Muscle layer of colon (tissue), 2 donors: Measurements from ENCODE around the gene PODN.
A peak's percentile ranks its signal among the peaks of the same experiment; 100 is the strongest.

Experiments used
- H3K27ac ChIP-seq: one replicate; pipeline ENCODE4 v1.7.0; 2013; ENCODE audit warnings: low read depth, mild to moderate bottlenecking, low read length, moderate library complexity
- H3K27me3 ChIP-seq, 2 donors: one replicate each; pipeline ENCODE4 v1.7.0; 2013; ENCODE audit warnings: low read length in 2 of 2, mild to moderate bottlenecking in 2 of 2; ENCODE audit not compliant: insufficient read depth in 2 of 2, control insufficient read depth in 1 of 2
- H3K36me3 ChIP-seq: one replicate; pipeline ENCODE4 v1.7.0; 2013; ENCODE audit warnings: mild to moderate bottlenecking, low read length; ENCODE audit not compliant: insufficient read depth
- H3K4me1 ChIP-seq: one replicate; pipeline ENCODE4 v1.7.0; 2013; ENCODE audit warnings: mild to moderate bottlenecking, low read length; ENCODE audit not compliant: insufficient read depth
- H3K4me3 ChIP-seq, 2 donors: one replicate each; pipeline ENCODE4 v1.7.0; 2013; ENCODE audit warnings: low read length in 2 of 2, low read depth in 1 of 2, mild to moderate bottlenecking in 1 of 2, moderate library complexity in 1 of 2
- H3K9ac ChIP-seq: one replicate; pipeline ENCODE4 v1.7.0; 2013; ENCODE audit warnings: low read length
- H3K9me3 ChIP-seq: one replicate; pipeline ENCODE4 v1.7.0; 2013; ENCODE audit warnings: mild to moderate bottlenecking, low read length
- donor health status: abdominal sarcoma.
- donor health status: Adenocarcinoma of cecum.

Gene PODN, protein sequence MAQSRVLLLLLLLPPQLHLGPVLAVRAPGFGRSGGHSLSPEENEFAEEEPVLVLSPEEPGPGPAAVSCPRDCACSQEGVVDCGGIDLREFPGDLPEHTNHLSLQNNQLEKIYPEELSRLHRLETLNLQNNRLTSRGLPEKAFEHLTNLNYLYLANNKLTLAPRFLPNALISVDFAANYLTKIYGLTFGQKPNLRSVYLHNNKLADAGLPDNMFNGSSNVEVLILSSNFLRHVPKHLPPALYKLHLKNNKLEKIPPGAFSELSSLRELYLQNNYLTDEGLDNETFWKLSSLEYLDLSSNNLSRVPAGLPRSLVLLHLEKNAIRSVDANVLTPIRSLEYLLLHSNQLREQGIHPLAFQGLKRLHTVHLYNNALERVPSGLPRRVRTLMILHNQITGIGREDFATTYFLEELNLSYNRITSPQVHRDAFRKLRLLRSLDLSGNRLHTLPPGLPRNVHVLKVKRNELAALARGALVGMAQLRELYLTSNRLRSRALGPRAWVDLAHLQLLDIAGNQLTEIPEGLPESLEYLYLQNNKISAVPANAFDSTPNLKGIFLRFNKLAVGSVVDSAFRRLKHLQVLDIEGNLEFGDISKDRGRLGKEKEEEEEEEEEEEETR

DNA sequence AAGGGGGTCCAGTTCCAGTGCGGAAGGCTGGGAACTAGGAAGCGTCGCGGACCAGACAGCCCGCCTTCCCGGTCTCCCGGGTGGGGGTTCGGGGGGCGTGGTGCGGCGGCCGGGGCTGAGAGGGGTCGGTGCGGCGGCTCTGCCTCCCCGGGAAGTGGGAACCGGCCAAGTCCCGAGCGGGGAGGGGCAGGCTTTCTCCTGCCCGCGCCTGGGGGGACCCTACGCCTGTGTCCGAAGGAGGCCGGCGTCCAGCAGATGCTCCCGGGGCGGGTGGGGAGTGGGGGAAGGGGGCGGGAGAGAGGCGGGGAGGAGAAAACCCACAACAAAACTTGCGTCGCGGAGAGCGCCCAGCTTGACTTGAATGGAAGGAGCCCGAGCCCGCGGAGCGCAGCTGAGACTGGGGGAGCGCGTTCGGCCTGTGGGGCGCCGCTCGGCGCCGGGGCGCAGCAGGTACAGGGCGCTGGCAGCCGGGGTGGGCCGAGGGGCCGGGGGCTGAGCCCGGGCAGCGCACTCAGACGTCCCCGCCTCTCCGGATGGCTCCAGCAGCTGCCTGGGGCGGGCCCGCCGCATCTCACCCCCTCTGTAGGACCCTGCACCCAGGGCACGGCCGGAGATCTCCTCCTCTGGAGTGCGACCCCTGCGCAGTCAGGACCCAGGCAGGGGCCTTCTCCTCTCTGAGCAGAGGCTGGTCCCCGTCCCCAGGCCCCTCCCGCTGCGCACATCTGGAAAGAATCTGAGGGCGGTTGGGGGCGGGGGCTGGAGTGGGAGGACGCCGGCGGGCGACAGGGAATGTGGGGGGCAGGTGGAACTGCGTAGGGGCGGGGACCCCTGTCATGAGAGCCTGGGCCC, at the start of gene PODN:
Gene PODN, plus strand, starts transcription at position 355 of the 849 bp plus-strand sequence. CDS start 7,643 bp downstream, outside the sequence.
- Histone ChIP-seq H3K36me3 (no peaks in the 10 kb centered on the region), H3K4me1 (peaks cover 42% of the 10 kb centered on the region), H3K4me3 (peak within 1 kb of the TSS; percentile 74 to 89), H3K9ac (peak within 1 kb of the TSS; percentile 49), H3K9me3 (no peaks in the 10 kb centered on the region), H3K27ac (peak within 1 kb of the TSS; percentile 81), H3K27me3 (no peaks in the 10 kb centered on the region)

DNA sequence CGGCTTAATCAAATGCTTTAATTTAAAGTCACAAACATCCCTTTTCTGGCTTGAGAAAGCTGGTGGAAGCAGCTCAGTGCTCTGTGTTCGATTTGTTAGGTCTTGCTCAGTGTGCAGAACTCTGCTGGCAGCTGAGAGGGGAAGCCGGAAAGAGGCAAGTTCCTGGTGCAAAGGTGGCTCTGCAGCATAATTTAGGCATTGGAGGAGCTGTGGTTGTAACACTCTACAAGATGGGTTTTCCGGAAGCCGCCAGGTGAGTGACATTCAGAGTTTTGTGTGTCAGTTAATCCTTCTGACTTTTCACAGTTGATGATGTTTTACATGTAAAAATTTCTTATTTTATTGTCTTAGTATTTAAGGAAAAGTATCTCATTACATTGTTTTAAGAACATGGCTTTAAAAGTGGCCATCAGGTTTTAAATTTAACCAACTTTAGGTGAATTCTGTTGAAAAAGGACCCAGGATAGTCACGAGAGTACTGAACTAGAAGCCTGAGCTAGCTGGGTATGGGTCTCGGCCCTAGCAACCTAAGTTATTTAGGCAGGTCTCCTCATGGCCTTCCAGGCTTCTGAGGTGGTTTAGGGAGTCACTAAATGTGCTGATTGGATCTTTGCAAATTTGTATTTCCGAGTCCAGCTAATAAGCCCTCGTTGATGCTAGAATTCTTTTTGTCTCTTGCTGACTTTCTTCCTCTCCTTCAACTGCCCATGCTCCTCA, 47.1 kb upstream of the PODN start:
- H3K27ac ChIP-seq, result peak overlapping the region; percentile 69
- peak overlapping the region; percentile 32 for H3K9ac ChIP-seq

DNA sequence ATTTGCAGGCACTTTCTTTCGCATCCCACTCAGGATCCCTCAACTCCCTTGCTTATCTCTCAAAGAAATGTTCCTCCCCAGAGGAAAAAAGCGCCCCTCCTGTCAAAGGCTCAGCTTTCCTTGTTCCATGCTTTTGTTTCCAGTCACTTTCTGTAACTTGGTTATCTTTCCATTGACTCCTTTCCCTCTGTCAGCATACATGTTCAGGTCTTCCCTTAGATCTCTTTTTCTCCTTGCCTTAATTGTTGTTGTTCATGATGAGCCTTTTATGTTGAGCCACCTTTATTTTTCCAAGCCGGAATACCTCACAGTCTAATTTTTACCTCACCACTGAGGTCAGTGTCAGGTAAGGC, 46.5 kb upstream of the PODN start:
- peak overlapping the region; percentile 32 for H3K9ac ChIP-seq
- H3K4me1 ChIP-seq, result peaks cover 14% of the 10 kb centered on the region
- no peaks in the 10 kb centered on the region for H3K9me3 ChIP-seq
- H3K4me3 ChIP-seq, result peak overlapping the region; percentile 36 to 73
- peak overlapping the region; percentile 69 for H3K27ac ChIP-seq
- H3K36me3 ChIP-seq, result no peaks in the 10 kb centered on the region
- H3K27me3 ChIP-seq, result no peaks in the 10 kb centered on the region

More for the DNA sequence above, 47.1 kb upstream of the PODN start:
- H3K36me3 ChIP-seq, result no peaks in the 10 kb centered on the region
- H3K4me3 ChIP-seq, result peak overlapping the region; percentile 36 to 73
- H3K27me3 ChIP-seq, result no peaks in the 10 kb centered on the region
- no peaks in the 10 kb centered on the region for H3K9me3 ChIP-seq
- peaks cover 14% of the 10 kb centered on the region for H3K4me1 ChIP-seq

DNA sequence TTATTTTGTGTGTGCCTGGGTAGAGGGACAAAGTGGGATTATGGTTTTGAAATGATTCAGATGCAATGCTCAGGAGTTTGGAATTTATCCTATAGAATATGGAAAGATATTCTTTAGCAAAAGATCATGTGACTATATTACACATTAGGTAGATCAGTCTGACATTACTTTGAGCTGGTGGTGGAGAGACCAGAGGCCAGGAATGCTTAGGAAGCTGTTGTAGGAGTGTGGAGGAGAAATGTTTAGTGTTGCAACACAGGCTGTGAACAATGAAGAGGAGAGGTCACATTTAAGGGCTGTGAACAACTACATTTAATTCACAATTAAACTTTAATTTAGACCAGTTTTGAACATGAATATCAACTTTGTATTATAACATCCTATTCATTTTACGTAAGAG, 45.3 kb upstream of the PODN start:
- no peaks in the 10 kb centered on the region for H3K27me3 ChIP-seq
- H3K4me1 ChIP-seq, result peaks cover 14% of the 10 kb centered on the region
- H3K9me3 ChIP-seq, result no peaks in the 10 kb centered on the region
- no peak overlapping the region for H3K9ac ChIP-seq
- no peak overlapping the region for H3K27ac ChIP-seq
- no peaks in the 10 kb centered on the region for H3K36me3 ChIP-seq
- no peak overlapping the region for H3K4me3 ChIP-seq

DNA sequence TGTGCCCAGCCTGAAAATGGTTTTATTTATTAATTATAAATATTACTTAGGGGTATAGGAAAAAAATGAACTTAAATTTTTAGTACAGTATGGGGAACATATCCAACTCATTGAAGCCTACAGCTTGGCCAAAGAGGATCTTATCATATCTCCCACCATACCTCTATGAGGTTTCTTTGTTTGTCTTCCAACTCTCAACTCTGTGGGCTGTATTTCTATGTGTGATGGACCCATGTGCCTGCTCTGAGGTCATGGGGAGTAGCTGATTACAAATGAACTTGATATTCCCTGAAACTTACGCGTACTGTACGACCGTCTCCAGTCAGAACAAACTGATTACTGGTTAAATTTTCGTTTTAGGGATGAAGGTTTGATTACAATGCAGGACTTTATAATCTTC, 41.4 kb upstream of the PODN start:
- no peaks in the 10 kb centered on the region for H3K27me3 ChIP-seq
- H3K27ac ChIP-seq, result no peak overlapping the region
- peaks cover 47% of the 10 kb centered on the region for H3K4me1 ChIP-seq
- H3K4me3 ChIP-seq, result no peak overlapping the region
- H3K36me3 ChIP-seq, result no peaks in the 10 kb centered on the region
- no peaks in the 10 kb centered on the region for H3K9me3 ChIP-seq
- no peak overlapping the region for H3K9ac ChIP-seq

DNA sequence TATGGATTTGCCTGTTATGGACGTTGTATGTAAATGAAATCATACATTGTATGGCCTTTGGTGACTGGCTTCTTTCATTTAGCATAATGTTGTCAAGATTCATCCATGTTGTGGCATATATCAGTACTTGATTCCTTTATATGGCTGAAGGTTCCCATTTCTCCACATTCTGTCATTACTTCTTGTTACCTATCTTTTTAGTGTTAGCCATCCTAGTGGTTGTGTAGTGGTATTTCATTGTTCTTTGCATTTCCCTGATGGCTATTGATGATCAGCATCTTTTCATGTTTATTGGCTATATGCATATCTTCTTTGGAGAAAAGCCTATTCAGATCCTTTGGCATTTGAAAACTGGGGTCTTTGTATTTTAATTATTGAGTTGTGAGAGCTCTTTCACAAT, 39.8 kb upstream of the PODN start:
- no peak overlapping the region for H3K9ac ChIP-seq
- H3K27me3 ChIP-seq, result no peaks in the 10 kb centered on the region
- no peaks in the 10 kb centered on the region for H3K36me3 ChIP-seq
- H3K4me3 ChIP-seq, result no peak overlapping the region
- no peak overlapping the region for H3K27ac ChIP-seq
- peaks cover 46% of the 10 kb centered on the region for H3K4me1 ChIP-seq
- no peaks in the 10 kb centered on the region for H3K9me3 ChIP-seq

DNA sequence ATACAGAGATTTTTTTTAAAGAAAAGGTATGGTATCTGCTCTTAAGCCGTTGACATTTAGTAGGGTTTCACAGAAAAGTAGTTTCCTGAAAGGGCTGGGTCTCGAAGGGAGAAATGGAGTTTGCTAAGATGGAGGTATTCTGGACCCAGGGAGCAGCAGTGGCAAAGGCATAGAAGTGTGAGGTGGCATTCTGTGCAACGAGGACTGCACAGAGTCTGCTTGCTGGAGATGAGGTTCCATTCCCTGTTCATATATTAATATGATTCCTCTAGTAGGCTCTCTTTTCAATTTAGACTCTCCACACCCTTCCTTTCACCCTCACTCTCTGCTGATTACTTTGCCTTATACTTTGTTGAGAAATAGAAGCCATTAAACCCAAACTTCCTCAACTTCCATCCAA, 38.5 kb upstream of the PODN start:
- no peaks in the 10 kb centered on the region for H3K9me3 ChIP-seq
- H3K27me3 ChIP-seq, result no peaks in the 10 kb centered on the region
- no peak overlapping the region for H3K4me3 ChIP-seq
- no peak overlapping the region for H3K9ac ChIP-seq
- H3K27ac ChIP-seq, result no peak overlapping the region
- no peaks in the 10 kb centered on the region for H3K36me3 ChIP-seq
- peaks cover 46% of the 10 kb centered on the region for H3K4me1 ChIP-seq

DNA sequence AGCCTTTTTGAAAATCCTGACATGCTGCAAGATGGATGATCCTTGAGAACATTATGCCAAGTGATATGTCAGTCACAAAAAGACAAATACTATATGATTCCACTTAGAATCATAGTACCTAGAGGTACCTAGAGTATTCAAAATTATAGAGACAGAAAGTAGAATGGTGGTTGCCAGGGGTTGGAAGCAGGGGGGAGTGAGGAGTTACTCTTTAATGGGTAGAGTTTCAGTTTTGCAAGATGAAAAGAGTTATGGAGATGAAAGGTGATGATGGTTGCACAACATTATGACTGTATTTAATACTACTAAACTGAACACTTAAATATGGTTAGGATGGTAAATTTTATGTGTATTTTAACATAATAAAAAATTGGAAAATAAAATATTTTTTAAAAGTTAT, 37.9 kb upstream of the PODN start:
- Histone ChIP-seq H3K4me1 (peaks cover 46% of the 10 kb centered on the region), H3K27me3 (no peaks in the 10 kb centered on the region), H3K9ac (no peak overlapping the region), H3K9me3 (no peaks in the 10 kb centered on the region), H3K36me3 (no peaks in the 10 kb centered on the region), H3K27ac (no peak overlapping the region), H3K4me3 (no peak overlapping the region)

DNA sequence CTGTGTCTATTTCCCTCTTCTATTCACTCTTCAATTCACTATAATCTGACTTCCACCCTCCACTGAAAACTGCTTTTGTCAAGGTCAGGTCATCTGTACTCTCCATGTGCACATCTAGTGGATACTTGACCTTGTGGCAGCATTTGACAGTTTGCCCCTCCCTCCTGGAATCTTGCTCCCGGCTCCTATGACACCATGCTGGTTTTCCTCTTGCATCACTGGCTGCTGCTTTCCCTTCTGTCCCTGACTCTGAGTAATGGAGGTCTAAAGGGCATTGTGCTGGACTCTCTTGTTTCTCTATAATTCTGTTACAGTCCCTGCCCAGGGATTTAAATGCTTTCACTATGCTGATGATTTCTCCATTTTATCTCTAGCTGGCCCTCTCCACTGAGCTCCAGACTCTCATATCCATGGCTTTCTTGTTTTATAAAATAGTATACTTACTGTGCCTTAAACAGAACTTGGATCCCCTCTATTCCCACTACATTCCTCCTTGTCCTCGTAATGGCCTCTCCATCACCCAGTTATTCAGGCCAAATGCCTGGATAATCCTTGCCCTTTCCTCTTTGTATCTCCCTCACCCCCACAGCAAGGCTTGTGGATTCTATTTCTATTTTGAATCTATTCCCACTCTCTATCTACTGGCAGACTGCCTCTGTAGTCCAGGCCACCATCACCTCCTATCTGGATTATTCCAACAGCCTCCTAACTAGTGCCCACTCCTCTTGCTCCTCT, 36.8 kb upstream of the PODN start:
- H3K9ac ChIP-seq, result no peak overlapping the region
- H3K27me3 ChIP-seq, result no peaks in the 10 kb centered on the region
- H3K4me1 ChIP-seq, result peaks cover 46% of the 10 kb centered on the region
- H3K4me3 ChIP-seq, result peak overlapping the region in 1 of 2 donors; percentile 30
- peaks cover 4% of the 10 kb centered on the region for H3K36me3 ChIP-seq
- H3K27ac ChIP-seq, result peak overlapping the region; percentile 57
- no peaks in the 10 kb centered on the region for H3K9me3 ChIP-seq

DNA sequence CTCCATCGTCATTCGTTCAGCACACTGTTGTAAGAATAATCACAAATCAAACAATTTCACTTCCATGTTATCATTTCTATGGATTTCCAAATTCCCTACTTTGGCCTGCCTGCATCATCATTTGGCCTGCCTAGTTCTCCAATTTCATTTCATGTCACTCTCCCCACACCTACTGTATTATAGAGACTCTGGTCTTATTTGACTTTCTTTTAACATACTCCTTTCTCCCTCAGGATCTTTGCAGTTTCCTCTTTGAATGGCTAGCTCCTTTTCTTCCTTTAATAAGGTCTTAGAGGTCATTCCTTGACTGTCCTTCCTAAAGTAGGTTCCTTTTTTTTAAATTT, 36.3 kb upstream of the PODN start:
- peak overlapping the region in 1 of 2 donors; percentile 30 for H3K4me3 ChIP-seq
- H3K9me3 ChIP-seq, result no peaks in the 10 kb centered on the region
- peak overlapping the region; percentile 57 for H3K27ac ChIP-seq
- peaks cover 4% of the 10 kb centered on the region for H3K36me3 ChIP-seq
- peaks cover 46% of the 10 kb centered on the region for H3K4me1 ChIP-seq
- no peaks in the 10 kb centered on the region for H3K27me3 ChIP-seq
- H3K9ac ChIP-seq, result no peak overlapping the region
